CD4-positive, alpha-beta T cell treated with Interleukin-17A for 1 hour (primary cell): Measurements from ENCODE around the gene SRCAP.

ENCODE experiments used
- DNase-seq: peaks from one replicate; pipeline ENCODE4 v3.0.0-alpha.2; 2020

SRCAP gene

DNA sequence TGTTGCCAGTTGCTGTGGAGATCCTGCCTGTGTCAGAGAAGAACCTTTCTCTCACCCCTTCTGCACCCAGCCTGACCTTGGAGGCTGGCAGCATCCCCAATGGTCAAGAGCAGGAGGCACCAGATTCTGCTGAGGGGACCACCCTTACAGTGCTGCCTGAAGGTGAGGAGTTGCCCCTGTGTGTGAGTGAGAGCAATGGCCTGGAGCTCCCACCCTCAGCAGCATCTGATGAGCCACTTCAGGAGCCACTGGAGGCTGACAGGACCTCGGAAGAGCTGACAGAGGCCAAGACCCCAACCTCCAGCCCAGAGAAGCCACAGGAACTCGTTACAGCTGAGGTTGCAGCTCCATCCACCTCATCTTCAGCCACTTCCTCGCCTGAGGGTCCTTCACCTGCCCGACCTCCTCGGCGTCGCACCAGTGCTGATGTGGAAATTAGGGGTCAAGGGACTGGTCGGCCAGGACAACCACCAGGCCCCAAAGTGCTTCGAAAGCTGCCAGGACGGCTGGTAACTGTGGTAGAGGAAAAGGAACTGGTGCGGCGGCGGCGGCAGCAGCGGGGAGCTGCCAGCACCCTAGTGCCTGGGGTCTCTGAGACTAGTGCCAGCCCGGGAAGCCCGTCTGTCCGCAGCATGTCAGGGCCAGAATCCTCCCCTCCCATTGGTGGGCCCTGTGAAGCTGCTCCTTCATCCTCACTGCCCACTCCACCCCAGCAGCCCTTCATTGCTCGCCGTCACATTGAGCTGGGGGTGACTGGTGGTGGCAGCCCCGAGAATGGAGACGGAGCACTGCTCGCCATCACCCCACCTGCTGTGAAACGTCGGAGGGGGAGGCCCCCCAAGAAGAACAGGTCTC is 39.0 kb downstream of the SRCAP start:
- no peak for DNase-seq

GRCh38 chr16:30738984-30739951 is 40.3 kb downstream of the SRCAP start:
- no peak for DNase-seq

DNA sequence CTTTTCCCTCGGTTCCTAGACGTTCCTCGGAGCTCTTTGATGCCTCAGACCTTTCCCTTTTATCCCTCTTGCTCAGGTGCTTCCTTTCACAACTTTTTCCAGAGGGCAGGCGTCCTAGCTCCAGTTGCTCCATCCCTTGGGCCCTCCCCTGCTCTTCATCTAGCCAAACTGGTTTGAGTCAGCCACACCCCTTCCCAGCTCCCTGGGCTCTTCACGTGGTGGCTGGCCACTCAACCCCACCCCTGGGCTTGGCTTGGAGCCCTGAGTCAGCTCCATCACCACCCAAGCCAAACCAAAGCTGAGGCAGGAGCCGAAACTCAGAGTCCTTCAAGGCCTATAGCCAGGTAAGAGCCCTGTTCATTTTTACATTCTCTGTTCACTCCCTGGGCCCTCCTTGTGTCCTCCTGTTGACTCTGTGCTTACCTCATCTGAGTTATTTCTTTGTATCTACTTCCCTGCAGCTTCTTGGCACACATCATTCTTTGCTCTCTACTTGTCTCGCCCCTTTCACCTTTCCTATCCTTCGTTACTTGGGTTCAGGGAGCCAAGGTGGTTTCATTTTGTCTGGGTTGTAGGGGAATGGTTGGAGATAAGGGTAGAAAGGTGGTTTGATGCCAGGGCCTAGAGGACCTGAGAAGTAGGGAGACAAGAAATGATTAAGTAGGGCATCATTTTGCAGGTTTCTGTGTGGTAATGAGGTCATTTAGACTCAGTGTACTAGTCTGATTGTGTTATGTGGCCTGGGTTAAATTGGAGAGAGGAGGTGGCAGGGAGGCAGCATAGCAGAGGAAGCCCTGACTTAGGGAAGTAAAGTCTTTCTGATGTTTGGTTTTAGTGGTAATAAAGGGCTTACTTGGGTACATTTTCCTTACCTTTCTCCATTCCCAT is 41.6 kb downstream of the SRCAP start:
- no peak for DNase-seq

DNA sequence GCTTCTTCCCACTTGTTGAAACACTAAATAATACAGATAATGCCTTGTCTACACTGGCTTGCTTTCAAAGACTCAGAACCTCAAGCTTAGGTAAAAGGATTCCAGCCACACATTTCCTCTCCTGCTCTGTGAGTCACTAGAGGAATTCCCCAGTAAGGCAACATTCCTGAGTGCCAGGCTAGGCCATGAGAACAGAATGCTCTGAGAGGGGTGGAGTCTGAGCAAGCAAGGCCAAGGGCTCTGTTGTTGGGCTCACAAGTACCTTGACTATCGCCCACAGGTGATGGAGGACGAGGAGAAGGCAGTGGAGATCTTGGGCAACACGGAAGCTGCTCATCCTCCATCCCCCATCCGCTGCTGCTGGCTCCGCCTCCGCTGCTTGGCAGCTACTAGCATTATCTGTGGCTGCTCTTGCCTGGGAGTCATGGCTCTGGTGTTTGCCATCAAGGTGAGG is 42.5 kb downstream of the SRCAP start:
- DNase-seq, result no peak

GRCh38 chr16:30743716-30744115 is 44.7 kb downstream of the SRCAP start:
- DNase-seq, result no peak

DNA sequence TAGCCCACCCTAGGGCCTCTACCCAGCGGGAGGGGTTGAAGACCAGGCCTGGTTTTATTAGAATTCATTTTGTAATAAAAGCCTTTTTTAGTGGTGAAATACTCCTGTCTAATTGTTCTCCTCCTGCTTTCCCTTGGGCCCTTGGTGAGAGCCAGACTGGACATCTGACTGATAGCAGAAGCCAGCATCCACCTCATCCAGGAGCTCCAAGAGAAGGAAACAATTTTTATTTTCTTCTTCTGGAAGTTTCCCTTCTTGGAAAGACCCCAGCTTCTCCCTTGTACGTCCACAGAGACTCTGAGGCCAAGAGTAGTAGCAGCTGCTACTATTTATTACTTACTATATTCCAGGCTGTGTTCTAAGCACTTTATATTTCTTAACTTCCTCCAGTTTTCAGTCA is 45.2 kb downstream of the SRCAP start:
- no peak for DNase-seq

- no peak for DNase-seq
Measured at GRCh38 chr16:30745082-30745481, 46.1 kb downstream of the SRCAP start.

DNA sequence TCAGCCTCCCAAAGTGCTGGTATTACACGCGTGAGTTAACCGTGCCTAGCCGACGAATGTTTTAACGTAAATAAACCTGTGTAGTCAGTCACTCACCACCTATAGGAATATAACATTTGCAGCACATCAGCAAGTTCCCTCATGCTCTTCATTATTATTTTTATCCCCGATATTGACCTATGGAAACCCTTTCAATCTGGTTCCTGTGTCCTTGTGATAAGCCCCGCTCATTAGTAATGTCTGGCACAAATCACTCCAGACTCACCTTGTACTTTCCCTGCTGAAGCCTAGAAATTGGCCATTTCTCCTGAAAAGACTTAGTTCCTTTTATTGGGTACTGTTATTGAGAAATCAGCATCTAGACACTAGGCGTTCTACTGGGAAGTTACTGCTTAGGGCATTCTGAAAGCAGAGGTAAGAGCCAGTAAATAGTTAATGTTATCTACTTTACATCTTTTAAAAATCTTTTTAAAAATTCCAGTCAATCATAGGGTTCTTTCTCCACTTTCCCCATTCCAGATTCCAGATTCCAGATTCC is 47.7 kb downstream of the SRCAP start:
- DNase-seq, result no peak

GRCh38 chr16:30747331-30747730 is 48.4 kb downstream of the SRCAP start:
- peak; percentile 2 for DNase-seq

GRCh38 chr16:30747799-30748633 is 49.0 kb downstream of the SRCAP start, which contains the start of gene PHKG2:
TSS of gene PHKG2 (plus strand) at chr16:30748425. CDS start at chr16:30748821, 396 bp downstream.
- DNase-seq, result peak; percentile 97

GRCh38 chr16:30748634-30749445 is 49.9 kb downstream of the SRCAP start:
- peak; percentile 39 for DNase-seq

- DNase-seq, result no peak
Measured at GRCh38 chr16:30750201-30750600, 51.2 kb downstream of the SRCAP start.

DNA sequence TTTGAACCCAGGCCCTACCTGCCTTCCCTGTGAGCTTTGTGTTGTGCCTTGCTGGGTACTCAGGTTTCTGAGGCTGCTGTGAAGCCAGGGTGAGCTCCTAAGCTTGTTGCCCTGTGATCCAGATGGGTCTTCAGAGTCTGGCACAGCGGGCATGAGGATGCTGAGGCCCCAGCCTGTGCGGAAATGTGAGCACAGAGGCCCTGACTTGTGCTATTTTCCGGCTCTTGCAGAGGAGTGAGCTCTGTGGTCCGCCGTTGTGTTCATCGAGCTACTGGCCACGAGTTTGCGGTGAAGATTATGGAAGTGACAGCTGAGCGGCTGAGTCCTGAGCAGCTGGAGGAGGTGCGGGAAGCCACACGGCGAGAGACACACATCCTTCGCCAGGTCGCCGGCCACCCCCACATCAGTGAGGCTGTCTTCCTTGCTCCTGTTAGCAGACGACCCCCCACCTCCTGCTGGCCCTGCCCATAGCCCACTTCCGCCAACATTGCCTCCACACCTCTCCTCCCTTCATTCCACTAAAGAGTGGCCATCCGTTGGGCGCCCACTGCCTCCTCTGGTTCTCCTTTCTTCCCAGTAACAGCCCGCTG is 52.0 kb downstream of the SRCAP start:
- no peak for DNase-seq

- no peak for DNase-seq
Measured at GRCh38 chr16:30753596-30753995, 54.6 kb downstream of the SRCAP start.

DNA sequence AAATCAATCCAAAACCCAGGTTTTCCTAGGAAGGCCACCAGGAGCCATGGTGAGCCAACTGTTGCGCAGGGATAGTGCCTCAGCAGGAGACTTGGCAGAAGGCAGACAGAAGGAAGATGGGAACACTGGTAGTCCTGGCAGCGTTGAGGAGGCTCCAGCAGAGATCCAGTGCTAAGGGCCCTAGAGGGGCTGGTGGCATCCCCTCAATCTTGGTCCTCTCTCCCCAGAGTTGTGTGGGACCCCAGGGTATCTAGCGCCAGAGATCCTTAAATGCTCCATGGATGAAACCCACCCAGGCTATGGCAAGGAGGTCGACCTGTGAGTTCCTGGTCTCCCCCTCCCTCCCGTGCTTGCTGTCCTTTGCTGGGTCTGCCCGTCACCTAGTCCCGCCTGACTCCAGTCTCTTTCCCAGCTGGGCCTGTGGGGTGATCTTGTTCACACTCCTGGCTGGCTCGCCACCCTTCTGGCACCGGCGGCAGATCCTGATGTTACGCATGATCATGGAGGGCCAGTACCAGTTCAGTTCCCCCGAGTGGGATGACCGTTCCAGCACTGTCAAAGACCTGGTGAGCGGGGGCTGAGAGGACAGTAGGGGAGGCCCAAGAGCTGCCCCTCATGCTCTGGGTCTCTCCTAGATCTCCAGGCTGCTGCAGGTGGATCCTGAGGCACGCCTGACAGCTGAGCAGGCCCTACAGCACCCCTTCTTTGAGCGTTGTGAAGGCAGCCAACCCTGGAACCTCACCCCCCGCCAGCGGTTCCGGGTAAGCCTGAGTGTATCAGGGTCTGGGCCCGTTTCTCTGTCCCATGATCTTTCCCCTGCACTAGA is 57.2 kb downstream of the SRCAP start:
- no peak for DNase-seq

DNA sequence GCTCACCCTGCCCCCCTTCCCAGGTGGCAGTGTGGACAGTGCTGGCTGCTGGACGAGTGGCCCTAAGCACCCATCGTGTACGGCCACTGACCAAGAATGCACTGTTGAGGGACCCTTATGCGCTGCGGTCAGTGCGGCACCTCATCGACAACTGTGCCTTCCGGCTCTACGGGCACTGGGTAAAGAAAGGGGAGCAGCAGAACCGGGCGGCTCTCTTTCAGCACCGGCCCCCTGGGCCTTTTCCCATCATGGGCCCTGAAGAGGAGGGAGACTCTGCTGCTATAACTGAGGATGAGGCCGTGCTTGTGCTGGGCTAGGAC is 57.8 kb downstream of the SRCAP start:
- no peak for DNase-seq

GRCh38 chr16:30757316-30757715 is 58.3 kb downstream of the SRCAP start:
- DNase-seq, result no peak

DNA sequence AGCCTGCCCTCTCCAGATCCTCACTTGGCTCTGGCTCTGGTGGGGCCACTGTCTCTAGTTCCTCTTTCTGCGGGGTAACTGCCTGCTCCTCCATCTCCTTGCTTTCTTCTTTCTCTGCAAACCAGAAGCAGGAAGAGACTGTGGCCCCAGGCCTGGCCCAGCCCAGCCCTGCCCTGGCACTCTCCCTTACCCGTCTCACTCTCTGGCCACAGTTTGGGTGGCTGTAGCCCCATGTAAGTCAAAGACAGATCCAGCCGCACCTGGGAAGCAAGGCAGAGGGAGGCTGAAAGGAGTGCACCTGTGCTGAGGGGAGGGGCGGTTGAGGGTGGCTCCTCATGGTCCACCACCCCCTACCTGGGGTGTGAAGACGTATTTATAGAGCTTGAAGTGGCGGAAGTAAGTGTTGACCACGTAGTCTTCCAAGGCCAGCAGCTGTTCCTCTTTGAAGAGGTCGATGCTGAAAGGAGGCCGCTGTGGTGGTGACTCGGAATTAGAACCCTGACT is 60.1 kb downstream of the SRCAP start:
- DNase-seq, result no peak

- DNase-seq, result no peak
Measured at GRCh38 chr16:30760001-30760559, 61.1 kb downstream of the SRCAP start.
